Head of caudate nucleus (tissue), 42 donors: ENCODE measurements around the gene SEL1L3.
"Not testable (repeated sequence)": the region's sequence is repeated elsewhere in the genome, so short reads cannot be mapped to it uniquely, and the experiment has no call there.

ENCODE experiments used
- DNase-seq, 42 donors: peaks; one replicate each; pipeline versions ENCODE4 v3.0.0 to v3.0.0-alpha.2; 2020 to 2021; ENCODE audit warnings: mixed read lengths in 7 of 42
- intact Hi-C: fragments of 100-400 bp; cut with DNase I; formaldehyde crosslinking; loops from one replicate; pipeline ENCODE4 v1.15.0; 2022

SEL1L3 gene

GRCh38 chr4:25882226-25882625, 19.4 kb upstream of the SEL1L3 start:
- DNase-seq = no peak

GRCh38 chr4:25881193-25881592, 18.4 kb upstream of the SEL1L3 start:
- DNase-seq = no peak
- intact Hi-C loops = no loop called here

More at GRCh38 chr4:25882226-25882625, 19.4 kb upstream of the SEL1L3 start:
- intact Hi-C loops = no loop called here

GRCh38 chr4:25879991-25880651, 17.3 kb upstream of the SEL1L3 start:
- no peak for DNase-seq
- intact Hi-C loops = no loop called here

GRCh38 chr4:25879587-25879986, 16.8 kb upstream of the SEL1L3 start:
- intact Hi-C loops = no loop called here
- no peak for DNase-seq

- DNase-seq = no peak
- intact Hi-C loops = no loop called here
These were observed 16.4 kb upstream of the SEL1L3 start for GRCh38 chr4:25879091-25879584.

- DNase-seq = no peak
- intact Hi-C loops = no loop called here
These were observed 15.9 kb upstream of the SEL1L3 start for GRCh38 chr4:25878676-25879075.

- intact Hi-C loops = no loop called here
- no peak for DNase-seq
These were observed 12.5 kb upstream of the SEL1L3 start for GRCh38 chr4:25875281-25875745.

- intact Hi-C loops = no loop called here
- DNase-seq = no peak
These were observed 11.9 kb upstream of the SEL1L3 start for GRCh38 chr4:25874655-25875054.

GRCh38 chr4:25873632-25874129, 10.9 kb upstream of the SEL1L3 start:
- intact Hi-C loops = no loop called here
- DNase-seq = no peak

GRCh38 chr4:25872851-25873631, 10.3 kb upstream of the SEL1L3 start:
- DNase-seq = no peak
- intact Hi-C loops = no loop called here

GRCh38 chr4:25870081-25870480, 7.3 kb upstream of the SEL1L3 start:
- intact Hi-C loops = no loop called here
- no peak for DNase-seq

GRCh38 chr4:25867781-25868294, 5.0 kb upstream of the SEL1L3 start:
- intact Hi-C loops = no loop called here

GRCh38 chr4:25866401-25866800, 3.6 kb upstream of the SEL1L3 start:
- intact Hi-C loops = not testable (repeated sequence)

More at GRCh38 chr4:25867781-25868294, 5.0 kb upstream of the SEL1L3 start:
- no peak for DNase-seq

GRCh38 chr4:25865586-25865985, 2.8 kb upstream of the SEL1L3 start:
- DNase-seq = no peak
- intact Hi-C loops = no loop called here

More at GRCh38 chr4:25866401-25866800, 3.6 kb upstream of the SEL1L3 start:
- DNase-seq = not testable (repeated sequence)

GRCh38 chr4:25863831-25864418, 1.1 kb upstream of the SEL1L3 start:
- no peak for DNase-seq
- intact Hi-C loops = no loop called here

- intact Hi-C loops = no loop called here
- DNase-seq = peak in 4 of 42 donors; percentile 6 to 47 (median 25)
These were observed 578 bp upstream of the SEL1L3 start for GRCh38 chr4:25863347-25863784.

GRCh38 chr4:25861951-25862410, 807 bp downstream of the SEL1L3 start:
- intact Hi-C loops = no loop called here
- DNase-seq = peak in 1 of 42 donors; percentile 35

GRCh38 chr4:25861280-25861950, 1.4 kb downstream of the SEL1L3 start:
- DNase-seq = no peak
- intact Hi-C loops = no loop called here
